ENCODE results near the gene VOPP1.
A peak's percentile ranks its signal among the peaks of the same experiment; 100 is the strongest.
"Not testable (repeated sequence)": the region's sequence is repeated elsewhere in the genome, so short reads cannot be mapped to it uniquely, and the experiment has no call there.

VOPP1 gene

GRCh38 chr7:55488216-55488615, 84.1 kb downstream of the VOPP1 start:
- DNase-seq (ENCODE audit: low read depth), result no peak

- DNase-seq (ENCODE audit: low read depth), result no peak
Measured at GRCh38 chr7:55486991-55487390, 85.3 kb downstream of the VOPP1 start.

- no peak for DNase-seq (ENCODE audit: low read depth)
Measured at GRCh38 chr7:55486192-55486590, 86.1 kb downstream of the VOPP1 start.

- DNase-seq (ENCODE audit: low read depth), result no peak
Measured at GRCh38 chr7:55485501-55486191, 86.7 kb downstream of the VOPP1 start.

- no peak for DNase-seq (ENCODE audit: low read depth)
Measured at GRCh38 chr7:55484834-55485233, 87.5 kb downstream of the VOPP1 start.

- DNase-seq (ENCODE audit: low read depth), result no peak
Measured at GRCh38 chr7:55484241-55484640, 88.1 kb downstream of the VOPP1 start.

GRCh38 chr7:55483046-55483445, 89.3 kb downstream of the VOPP1 start:
- no peak for DNase-seq (ENCODE audit: low read depth)

- no peak for DNase-seq (ENCODE audit: low read depth)
Measured at GRCh38 chr7:55481155-55481554, 91.1 kb downstream of the VOPP1 start.

- DNase-seq (ENCODE audit: low read depth), result no peak
Measured at GRCh38 chr7:55478700-55479099, 93.6 kb downstream of the VOPP1 start.

- DNase-seq (ENCODE audit: low read depth), result peak; percentile 78
Measured at GRCh38 chr7:55477781-55478374, 94.4 kb downstream of the VOPP1 start.

GRCh38 chr7:55476852-55477780, 95.2 kb downstream of the VOPP1 start:
- no peak for DNase-seq (ENCODE audit: low read depth)

- peak; percentile 24 for DNase-seq (ENCODE audit: low read depth)
Measured at GRCh38 chr7:55475855-55476803, 96.2 kb downstream of the VOPP1 start.

GRCh38 chr7:55474944-55475854, 97.1 kb downstream of the VOPP1 start:
- DNase-seq (ENCODE audit: low read depth), result no peak

- no peak for DNase-seq (ENCODE audit: low read depth)
Measured at GRCh38 chr7:55473932-55474331, 98.4 kb downstream of the VOPP1 start.

- no peak for DNase-seq (ENCODE audit: low read depth)
Measured at GRCh38 chr7:55472928-55473725, 99.2 kb downstream of the VOPP1 start.

GRCh38 chr7:55472406-55472805, 99.9 kb downstream of the VOPP1 start:
- not testable (repeated sequence) for DNase-seq (ENCODE audit: low read depth)

- DNase-seq (ENCODE audit: low read depth), result not testable (repeated sequence)
Measured at GRCh38 chr7:55471594-55471993, 100.7 kb downstream of the VOPP1 start.

GRCh38 chr7:55470261-55470660, 102.0 kb downstream of the VOPP1 start:
- no peak for DNase-seq (ENCODE audit: low read depth)

GRCh38 chr7:55469721-55470120, 102.6 kb downstream of the VOPP1 start:
- DNase-seq (ENCODE audit: low read depth), result no peak

- DNase-seq (ENCODE audit: low read depth), result no peak
Measured at GRCh38 chr7:55469271-55469681, 103.0 kb downstream of the VOPP1 start.
